ENCODE results near the gene PJVK.

GRCh38 chr2:178450774-178451525 lies at the start of gene PJVK, which contains the start of gene PRKRA:
- TF ChIP-seq POLR2AphosphoS5 (IDR thresholded peaks at IDR 0.05) (peak; percentile 86), CTCF (IDR thresholded peaks at IDR 0.05; ENCODE audit: poor library complexity, severe bottlenecking) (no peak), MXI1 (conservative IDR thresholded peaks at IDR 0.05; ENCODE audit: poor library complexity, severe bottlenecking) (peak; percentile 88), EZH2 (IDR thresholded peaks at IDR 0.05; ENCODE audit: borderline replicate concordance, insufficient read depth, low read length, poor library complexity, severe bottlenecking) (no peak), RAD21 (conservative IDR thresholded peaks at IDR 0.05) (no peak), TAF1 (IDR thresholded peaks at IDR 0.05; ENCODE audit: low read depth) (peak; percentile 80), SMC3 (conservative IDR thresholded peaks at IDR 0.05; ENCODE audit: poor library complexity) (peak; percentile 52), EP300 (conservative IDR thresholded peaks at IDR 0.05; ENCODE audit: poor library complexity, severe bottlenecking) (peak; percentile 82), REST (IDR thresholded peaks at IDR 0.05; ENCODE audit: borderline replicate concordance) (peak; percentile 39)

Measured in neural cell (in vitro differentiated cells).